ENCODE results near the gene SIAH2. TPM values are rescaled to one million over a fixed set of nuclear protein-coding genes. Genes with fewer than 3 reads are reported as not detected.

SIAH2 gene
- total RNA-seq, 1 donor from 2014 or later: 10.1 TPM

DNA sequence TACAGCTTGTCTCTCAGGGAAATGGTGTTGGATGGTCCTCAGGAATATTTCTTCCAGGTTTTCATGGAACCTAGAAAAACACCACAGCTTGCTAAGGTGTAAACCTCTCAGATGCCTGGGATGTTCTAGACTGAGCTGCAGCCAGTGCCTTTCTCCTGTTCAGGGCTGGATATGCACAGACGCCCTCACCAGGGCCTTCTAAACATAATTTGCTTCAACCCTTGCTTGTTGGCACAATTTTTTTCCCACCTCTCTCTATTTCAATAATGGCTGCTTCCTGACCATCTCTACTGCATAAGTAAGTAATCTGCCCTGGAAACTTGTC is 28.2 kb downstream of the SIAH2 start:
- no peak for DNase-seq (ENCODE audit: low read depth in 2 of 2)

DNA sequence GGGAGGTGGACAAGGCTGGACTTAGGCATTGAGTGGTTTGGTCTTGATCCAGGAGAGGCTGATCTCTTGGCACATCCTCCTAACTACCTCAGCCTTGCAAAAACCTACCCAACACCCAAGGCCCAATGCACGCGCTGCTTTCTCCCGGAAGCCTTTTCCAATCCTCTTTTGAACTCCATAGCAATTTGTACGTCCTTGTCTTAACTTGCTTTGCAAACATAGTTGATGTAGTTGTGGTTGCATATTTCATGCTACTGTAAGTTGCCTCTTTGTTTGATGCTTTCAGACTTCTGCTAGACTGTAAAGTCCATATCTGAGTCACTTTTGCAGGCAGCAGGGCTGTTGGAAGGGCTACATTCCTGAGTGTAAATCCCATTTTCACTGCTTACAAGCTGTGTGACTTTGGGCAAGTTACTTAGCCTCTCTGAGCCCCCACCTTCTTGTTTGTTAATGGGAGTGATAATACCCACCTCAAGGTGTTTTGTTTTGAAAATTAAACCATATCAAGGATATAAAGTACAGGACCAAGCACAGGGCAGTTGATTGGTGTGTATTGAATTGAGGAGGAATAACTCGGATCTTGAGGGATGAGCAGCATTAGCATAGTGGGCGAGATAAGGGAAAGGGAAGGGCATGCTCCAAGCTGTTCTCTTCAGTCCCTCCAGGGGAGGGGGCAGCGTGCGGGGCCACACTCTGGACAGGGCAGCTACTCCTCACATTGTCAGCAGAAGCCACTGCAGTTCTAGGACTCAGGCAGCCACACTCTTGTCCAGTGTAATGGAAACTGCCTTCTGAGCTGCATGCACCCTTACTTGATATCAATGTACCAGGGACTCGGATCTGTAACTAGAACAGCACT is 28.8 kb downstream of the SIAH2 start:
- DNase-seq (ENCODE audit: low read depth in 2 of 2): no peak

DNA sequence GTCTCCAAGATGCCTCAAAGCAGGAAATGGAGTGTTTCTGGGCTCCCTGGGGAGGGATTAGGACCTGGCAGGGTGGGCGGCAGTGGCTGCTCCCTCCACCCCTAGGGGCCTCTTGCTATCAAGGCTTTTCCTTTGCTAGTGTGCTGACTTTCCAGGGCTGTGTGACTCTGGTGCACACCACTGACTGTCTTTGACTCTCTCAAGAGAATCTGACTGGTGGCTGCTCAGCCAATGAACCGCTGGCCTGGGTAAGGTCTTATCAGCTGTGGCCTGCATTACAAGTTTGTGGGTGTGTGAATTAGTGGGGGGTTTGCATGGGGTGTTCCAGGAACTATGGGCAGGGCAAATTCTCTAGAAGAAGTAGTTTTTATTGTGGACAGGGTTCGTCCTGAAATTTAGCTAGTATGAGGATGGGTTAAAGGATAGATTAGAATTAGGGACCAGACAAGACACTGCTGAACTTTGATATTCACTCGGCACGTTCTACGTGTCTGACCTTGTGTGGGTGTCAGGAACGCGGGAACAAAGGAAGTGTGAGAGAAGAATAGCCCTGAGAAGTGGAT is 29.5 kb downstream of the SIAH2 start:
- no peak for DNase-seq (ENCODE audit: low read depth in 2 of 2)

DNA sequence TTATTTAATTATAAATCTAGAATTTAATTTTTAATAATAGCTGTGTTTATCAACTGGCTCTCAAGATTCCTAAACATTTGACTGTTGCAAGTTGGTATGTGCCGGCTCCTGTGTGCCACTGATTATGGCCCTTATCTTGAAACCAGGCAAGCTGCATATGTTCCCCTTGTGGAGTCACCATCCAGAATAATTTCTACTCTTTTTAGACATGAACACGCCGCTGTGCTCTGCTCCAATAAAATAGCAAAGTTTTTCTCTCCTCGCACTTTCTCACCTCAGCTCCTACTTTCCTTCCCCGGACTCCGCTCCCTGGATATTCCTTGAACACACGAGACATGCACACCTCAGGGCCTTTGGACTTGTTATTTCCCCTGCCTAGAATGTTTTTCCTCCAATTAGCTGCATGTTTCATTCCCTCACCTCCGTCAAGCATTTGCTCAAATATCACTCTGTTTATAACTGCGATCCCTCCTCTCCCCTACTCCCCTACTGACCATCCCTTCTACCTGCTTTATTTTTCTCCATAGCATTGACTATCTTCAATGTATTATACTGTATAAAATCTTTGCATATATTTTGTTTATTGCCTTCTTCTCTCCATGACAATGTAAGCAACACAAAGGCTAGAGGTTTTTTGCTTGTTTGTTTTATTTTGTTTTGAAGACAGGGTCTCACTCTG is 33.1 kb downstream of the SIAH2 start:
- no peak for DNase-seq (ENCODE audit: low read depth in 2 of 2)

DNA sequence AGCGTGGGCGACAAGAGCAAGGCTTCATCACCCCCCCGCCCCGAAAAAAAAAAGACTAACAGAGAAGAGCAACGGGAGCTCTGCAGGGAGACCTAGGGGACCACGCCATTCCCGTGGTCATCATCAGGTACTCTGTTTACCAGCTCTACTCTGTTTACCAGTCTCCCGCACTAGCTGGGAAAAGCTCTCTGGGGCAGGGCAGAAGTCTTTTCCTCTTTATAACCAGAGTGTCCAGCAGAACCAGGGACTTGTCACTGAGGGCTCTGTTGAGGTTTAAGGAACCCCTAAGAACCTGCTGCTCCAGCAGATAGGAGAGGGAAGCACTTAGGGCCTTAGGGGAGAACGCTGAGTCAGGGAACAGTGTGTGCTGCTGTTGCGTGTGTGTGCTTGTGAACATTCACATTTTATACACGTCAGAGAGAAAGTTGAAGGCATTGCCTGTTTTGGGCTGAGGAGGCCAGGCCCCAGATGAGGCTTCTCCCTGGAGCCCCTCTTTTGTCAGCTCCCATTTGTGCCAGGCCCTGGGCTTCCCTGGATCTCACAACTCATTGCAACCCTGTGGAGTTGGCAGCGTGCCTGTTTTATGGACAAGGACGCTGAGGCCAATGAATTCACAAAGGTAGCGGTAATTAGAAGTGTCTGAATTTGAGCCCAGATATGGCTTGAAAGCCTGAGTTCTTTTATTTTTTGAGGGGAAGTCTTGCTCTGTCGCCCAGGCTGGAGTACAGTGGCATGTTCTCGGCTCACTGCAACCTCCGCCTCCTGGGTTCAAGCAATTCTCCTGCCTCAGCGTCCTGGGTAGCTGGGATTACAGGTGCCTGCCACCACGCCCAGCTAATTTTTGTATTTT is 35.1 kb downstream of the SIAH2 start:
- no peak for DNase-seq (ENCODE audit: low read depth in 2 of 2)

DNA sequence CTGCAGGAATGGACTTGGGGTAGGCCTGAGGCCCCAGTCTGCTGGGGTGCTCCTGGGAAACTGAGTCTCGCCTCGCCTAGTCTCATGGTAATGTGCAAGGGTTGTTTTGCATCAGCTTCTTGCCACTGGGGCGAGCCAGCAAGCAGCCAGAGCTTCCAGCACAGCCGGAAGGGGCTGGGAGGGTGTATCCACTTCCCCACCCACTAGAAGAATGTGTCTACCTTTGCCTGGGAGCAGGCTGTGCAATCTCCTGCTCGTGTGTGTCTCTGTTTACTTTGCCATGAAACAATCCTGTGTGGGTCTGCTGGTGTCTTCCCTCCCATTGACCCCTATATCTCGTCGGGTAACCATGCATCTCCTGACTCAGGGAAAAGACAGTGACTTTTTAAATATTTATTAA is 37.4 kb downstream of the SIAH2 start:
- DNase-seq (ENCODE audit: low read depth in 2 of 2): no peak

DNA sequence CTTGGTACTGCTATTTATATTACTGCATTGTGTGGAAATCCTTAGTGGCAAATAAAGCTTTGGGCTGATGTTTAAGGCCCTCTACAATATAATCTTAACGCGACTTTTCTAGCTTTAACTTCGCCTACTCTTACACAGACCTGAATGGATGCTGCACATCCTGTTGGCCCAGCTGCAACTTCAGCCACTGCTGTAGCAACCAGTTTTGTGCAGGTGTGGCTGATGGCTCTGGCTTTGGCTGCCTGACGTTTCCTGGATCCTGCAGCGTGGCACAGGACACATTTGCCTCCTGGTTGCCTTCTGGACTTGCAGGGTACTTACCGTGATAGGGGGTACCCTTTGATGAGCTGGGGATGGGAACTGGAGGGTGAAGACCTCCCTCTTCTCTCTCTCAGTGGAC is 39.0 kb downstream of the SIAH2 start:
- no peak for DNase-seq (ENCODE audit: low read depth in 2 of 2)

DNA sequence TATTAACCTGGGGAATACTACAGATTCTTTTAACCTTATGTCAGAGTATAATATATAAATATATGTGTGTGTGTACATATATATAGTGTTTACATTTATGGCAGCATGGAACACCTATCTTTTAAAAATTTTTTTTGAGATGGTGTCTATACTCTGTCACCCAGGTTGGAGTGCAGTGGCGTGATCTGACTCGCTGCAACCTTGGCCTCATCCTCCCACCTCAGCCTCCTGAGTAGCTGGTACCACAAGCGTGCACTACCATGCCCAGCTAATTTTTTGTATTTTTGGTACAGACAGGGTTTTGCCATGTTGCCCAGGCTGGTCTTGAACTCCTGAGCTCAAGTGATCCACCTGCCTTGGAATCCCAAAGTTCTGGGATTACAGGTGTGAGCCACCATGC is 40.7 kb downstream of the SIAH2 start:
- no peak for DNase-seq (ENCODE audit: low read depth in 2 of 2)

DNA sequence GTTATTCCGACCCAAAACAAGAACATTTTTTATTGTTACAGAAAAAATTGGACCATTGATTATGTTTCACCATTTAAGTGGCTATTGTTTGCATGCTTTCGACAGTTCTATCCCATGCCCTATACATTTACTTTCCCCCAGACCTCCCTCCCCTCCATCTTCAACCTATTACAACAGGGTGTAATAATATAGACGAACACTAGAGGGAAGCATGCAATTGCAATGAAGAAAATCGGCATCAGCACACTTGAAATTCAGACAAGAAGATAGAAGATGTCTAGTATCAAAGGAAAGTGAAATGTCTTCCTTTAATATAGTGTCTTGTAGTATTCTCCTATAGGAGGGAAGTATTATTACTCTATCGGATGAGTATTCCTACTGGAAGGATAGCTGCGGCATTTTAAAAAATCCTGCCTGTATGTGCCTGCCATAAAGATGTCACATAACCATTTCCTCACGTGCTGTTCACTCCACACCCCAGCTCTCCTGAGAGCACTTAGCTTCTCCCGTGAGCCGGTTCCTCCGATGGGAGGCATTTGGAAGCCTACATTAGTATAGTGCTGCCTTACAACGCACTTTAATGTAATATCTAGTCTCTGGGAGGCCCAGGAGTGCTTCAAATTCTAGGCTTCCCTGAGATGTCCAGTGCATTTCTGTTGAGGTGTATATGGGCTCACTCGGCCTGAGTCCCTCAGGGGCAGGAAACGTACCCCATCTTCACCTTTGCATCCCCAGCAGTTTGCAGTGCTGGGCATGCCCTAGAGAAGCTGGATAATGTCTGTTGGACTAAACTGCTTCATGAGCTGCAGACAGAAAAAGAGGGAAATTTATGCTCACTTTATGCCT is 41.5 kb downstream of the SIAH2 start:
- peak; percentile 47 to 65 for DNase-seq (ENCODE audit: low read depth in 2 of 2)

DNA sequence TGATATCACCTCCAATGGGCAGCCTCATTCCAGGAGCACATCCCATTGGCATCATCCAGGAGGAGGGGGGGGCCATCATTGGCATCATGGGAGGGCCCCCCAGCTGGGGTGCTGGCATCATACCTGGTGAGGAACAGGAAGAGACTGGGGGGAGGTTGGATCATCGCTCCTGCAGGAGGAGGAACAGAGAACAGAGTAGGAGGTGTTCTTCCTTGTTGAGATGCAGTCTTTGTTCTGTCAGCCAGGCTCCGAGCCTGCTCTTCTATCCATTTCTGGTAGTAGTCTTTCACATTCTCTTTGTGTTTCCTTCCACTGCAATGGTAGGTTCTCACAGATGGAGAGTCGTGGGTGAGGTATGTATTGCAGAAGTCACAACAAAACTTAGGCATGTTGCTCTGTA is 42.5 kb downstream of the SIAH2 start:
- no peak for DNase-seq (ENCODE audit: low read depth in 2 of 2)

DNA sequence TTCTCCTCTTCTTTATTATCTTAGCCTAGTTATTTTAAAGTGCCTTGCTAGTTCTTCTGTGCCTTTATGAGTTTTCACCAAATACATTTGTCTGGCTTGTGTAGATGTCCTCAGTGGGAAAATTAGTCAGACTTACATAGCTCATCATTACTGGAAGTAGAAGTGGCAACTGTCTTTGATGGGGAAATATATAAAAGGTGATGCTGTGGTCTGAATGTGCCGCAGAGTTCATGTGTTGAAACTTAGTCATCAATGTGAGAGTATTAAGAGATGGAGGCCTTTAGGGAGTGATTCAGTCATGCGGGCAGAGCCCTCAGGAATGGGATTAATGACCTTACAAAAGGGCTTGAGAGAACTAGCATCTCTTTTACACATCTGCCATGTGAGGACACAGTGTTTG is 52.9 kb downstream of the SIAH2 start:
- DNase-seq (ENCODE audit: low read depth in 2 of 2): no peak

DNA sequence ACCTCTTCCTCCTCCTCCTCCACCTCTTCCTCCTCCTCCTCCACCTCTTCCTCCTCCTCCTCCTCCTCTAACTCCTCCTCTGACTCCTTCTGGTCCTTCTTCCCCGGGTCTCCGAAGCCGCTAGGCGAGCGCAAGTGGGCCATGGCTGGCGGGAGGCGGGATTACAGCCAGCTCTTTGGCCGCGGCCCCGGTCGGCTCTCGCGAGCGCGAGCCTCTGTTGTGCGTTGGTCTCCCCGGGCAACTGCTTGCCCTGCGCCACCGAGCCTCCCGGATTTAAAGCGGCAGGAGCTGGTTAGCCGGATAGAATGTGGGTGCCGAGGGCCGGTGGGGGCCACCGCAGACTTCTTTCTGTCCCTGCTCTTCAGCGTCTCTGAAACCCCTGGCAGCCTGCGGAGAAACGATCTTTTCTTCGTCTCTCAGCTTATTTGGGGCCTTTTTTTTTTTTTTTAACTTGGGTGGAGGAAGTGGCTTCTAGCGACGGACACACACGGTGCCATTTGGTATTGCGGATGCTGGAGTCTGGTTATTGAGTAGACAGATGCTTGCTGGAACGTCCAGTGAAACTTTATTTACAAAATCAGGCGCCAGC is 59.1 kb downstream of the SIAH2 start, which contains the start of gene ERICH6:
Gene ERICH6, minus strand, starts transcription at position 165 of the 589 bp plus-strand sequence. Its CDS starts 22 bp downstream, at position 143.
- peak; percentile 74 to 88 for DNase-seq (ENCODE audit: low read depth in 2 of 2)

DNA sequence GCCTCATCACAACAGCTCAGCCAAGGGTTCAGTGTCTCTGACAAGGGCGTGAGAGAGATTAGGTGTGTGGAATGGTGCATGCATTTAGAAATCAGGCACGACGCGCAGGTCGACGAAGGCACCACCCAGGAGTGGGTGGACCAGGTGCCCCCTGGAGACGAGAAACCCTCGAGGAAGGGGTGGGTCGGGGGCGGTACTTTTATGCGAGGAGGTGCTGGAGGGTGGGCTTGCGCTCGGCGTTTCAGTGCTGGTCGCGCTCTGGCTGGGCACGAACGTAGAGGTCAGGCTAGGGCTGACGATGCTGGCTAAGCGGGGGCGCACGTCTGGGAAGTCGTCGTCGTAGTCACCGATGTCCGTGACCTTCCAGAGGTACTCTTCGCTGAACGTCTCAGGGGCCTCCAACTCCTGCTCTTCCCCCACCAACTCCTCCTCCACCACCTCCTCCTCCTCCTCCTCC is 59.6 kb downstream of the SIAH2 start:
- no peak for DNase-seq (ENCODE audit: low read depth in 2 of 2)

DNA sequence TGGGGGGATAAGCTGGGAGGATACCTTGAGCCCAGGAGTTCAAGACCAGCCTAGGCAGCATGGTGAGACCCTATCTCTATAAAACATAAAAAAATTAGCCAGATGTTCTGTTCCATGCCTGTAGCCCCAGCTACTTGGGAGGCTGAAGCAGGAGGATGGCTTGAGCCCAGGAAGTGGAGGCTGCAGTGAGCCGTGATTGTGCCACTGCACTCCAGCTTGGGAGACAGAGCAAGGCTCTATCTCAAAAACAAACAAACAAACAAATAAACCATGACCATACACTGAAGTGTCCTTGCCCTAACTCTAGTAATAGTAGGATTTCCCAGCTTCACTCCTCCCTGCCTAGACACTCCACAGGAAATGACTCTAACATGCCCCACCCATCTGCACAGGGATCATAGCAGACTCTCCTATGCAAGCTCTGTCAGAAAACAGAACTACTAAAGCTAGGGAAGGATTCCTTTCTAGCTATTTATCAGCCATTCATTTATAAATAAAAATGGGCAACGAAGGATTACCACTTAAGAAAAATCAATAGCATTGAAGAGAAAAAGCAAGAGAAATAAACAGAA is 63.8 kb downstream of the SIAH2 start:
- DNase-seq (ENCODE audit: low read depth in 2 of 2): peak in 1 of 2 donors; percentile 24

DNA sequence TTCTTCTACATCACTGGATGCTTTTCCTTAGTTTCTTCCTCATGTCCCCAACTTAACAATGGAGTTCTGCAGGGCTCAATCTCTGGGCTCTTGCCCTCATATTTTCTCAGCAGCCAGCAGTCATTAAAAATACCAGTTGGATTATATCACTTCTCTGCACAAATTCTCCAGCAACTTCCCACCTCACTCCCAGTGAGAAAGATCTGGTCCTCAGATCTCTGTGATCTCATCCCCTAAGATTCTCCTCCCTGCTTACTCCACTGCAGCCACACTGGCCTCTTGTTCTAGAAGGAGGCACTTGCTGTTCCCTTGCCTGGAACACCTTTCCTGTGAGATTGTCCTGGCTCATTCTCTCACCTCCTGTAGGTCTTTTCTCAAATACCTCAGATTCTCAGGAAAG is 65.3 kb downstream of the SIAH2 start:
- no peak for DNase-seq (ENCODE audit: low read depth in 2 of 2)

DNA sequence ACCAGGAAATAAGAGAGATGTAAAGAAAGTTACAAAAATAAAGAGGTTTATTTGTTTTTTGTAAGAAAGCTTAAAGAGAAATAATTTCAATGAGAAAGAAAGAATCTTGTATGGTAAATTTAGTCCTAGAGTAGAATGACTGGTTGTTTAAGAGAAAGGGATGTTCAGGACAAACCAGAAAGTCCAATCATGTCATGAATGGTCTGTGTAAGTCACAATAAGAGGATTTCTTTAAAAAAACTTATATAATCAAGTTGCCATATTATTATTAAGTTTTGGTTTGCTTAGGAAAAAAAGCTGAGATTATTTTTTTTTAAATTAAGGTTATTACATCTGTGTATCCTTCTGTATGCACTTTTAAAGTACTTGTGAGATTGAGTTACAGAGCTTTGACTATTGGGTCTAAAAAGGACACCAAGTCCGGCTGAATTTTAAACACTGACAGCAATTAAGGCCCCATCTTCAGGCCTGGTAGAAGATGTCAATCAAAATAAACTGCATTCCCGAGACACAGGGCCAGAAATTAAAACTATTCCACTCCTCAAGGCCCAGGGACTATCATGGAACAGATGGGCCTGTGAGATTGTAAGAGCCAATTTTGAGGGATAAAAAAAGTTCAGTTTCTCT is 71.4 kb downstream of the SIAH2 start:
- DNase-seq (ENCODE audit: low read depth in 2 of 2): no peak
